ENCODE measurements around the gene ERICH6B. TPM values are rescaled to one million over a fixed set of nuclear protein-coding genes. Genes with fewer than 3 reads are reported as not detected.

ERICH6B gene
- total RNA-seq, 1 donor from 2014 or later: not detected

DNA sequence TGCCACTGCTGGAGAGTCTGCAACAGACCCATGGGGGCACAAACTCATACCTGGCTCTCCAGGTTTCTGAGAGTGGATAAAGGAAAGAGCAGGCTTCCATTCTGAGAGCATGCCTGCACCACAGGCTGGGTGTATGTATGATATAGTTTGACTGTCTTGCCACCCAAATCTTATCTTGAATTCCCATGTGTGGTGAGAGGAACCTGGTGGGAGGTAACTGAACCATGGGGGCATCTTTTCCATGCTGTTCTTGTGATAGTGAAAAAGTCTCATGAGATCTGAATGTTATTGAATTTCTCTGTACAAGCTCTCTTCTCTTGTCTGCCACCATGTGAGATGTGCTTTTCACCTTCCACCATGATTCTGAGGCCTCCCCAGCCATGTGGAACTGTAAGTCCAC is 50.2 kb downstream of the ERICH6B start:
- no peaks in the 10 kb centered on the region for H3K36me3 ChIP-seq (ENCODE audit: control insufficient read depth, insufficient read depth, low read length)
- DNase-seq (ENCODE audit: low read depth): no peak
- no peak overlapping the region for H3K4me3 ChIP-seq (ENCODE audit: low read depth, low read length)
- TF ChIP-seq, protein P1, sequence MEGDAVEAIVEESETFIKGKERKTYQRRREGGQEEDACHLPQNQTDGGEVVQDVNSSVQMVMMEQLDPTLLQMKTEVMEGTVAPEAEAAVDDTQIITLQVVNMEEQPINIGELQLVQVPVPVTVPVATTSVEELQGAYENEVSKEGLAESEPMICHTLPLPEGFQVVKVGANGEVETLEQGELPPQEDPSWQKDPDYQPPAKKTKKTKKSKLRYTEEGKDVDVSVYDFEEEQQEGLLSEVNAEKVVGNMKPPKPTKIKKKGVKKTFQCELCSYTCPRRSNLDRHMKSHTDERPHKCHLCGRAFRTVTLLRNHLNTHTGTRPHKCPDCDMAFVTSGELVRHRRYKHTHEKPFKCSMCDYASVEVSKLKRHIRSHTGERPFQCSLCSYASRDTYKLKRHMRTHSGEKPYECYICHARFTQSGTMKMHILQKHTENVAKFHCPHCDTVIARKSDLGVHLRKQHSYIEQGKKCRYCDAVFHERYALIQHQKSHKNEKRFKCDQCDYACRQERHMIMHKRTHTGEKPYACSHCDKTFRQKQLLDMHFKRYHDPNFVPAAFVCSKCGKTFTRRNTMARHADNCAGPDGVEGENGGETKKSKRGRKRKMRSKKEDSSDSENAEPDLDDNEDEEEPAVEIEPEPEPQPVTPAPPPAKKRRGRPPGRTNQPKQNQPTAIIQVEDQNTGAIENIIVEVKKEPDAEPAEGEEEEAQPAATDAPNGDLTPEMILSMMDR (IDR thresholded peaks at IDR 0.05; ENCODE audit: insufficient read depth, low read length, severe bottlenecking): no peak
- no peaks in the 10 kb centered on the region for H3K27me3 ChIP-seq (ENCODE audit: control insufficient read depth, insufficient read depth, low read length)
- FAIRE-seq: peak; percentile 7

DNA sequence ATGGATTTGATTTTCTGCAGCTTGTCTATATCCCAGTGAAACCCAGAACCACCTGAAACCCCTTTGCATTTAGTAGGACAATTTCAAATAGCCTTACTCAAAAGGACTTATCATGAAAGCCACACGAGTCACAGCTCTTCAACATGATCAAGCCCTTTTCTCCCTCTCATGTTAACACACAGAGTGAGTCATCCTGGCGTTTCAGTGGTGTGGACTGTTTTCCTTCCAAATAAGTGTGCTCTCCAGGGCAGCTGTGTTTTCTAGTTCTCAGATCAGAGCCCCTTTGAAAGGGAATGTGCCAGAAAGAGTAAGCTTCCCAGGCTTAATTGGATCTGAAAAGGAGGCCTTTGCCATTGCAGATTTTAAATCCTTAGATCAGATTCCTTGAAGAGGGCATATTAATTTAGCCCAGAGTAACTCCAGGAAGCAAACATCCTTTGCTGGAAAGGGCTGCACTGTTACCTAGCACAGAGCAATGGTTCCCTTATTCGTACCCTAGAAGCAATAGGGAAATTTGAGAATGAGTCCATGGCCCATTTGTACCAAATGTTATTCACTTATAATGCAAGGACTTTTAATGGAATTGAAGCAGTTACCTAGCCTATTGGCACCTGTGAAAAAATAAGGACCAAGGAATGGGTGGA is 51.3 kb downstream of the ERICH6B start:
- DNase-seq (ENCODE audit: low read depth) (peak; percentile 76), FAIRE-seq (no peak)

GRCh38 chr13:45554604-45555109 is 60.9 kb downstream of the ERICH6B start:
- Histone ChIP-seq H3K36me3 (ENCODE audit: control insufficient read depth, insufficient read depth, low read length) (no peaks in the 10 kb centered on the region), H3K27me3 (ENCODE audit: control insufficient read depth, insufficient read depth, low read length) (no peaks in the 10 kb centered on the region), H3K4me3 (ENCODE audit: low read depth, low read length) (no peak overlapping the region)
- DNase-seq (ENCODE audit: low read depth) (no peak), FAIRE-seq (no peak)
- TF ChIP-seq, protein P1 (IDR thresholded peaks at IDR 0.05; ENCODE audit: insufficient read depth, low read length, severe bottlenecking): no peak

More for the DNA sequence above, 51.3 kb downstream of the ERICH6B start:
- Histone ChIP-seq H3K4me3 (ENCODE audit: low read depth, low read length) (no peak overlapping the region), H3K27me3 (ENCODE audit: control insufficient read depth, insufficient read depth, low read length) (no peaks in the 10 kb centered on the region), H3K36me3 (ENCODE audit: control insufficient read depth, insufficient read depth, low read length) (no peaks in the 10 kb centered on the region)
- TF ChIP-seq, protein P1 (IDR thresholded peaks at IDR 0.05; ENCODE audit: insufficient read depth, low read length, severe bottlenecking): no peak

- no peak for FAIRE-seq
- H3K36me3 ChIP-seq (ENCODE audit: control insufficient read depth, insufficient read depth, low read length): no peaks in the 10 kb centered on the region
- no peak overlapping the region for H3K4me3 ChIP-seq (ENCODE audit: low read depth, low read length)
- no peak for DNase-seq (ENCODE audit: low read depth)
- TF ChIP-seq, protein P1 (IDR thresholded peaks at IDR 0.05; ENCODE audit: insufficient read depth, low read length, severe bottlenecking): no peak
- peaks cover 2% of the 10 kb centered on the region for H3K27me3 ChIP-seq (ENCODE audit: control insufficient read depth, insufficient read depth, low read length)
Observed at GRCh38 chr13:45548281-45548680, 67.3 kb downstream of the ERICH6B start.

DNA sequence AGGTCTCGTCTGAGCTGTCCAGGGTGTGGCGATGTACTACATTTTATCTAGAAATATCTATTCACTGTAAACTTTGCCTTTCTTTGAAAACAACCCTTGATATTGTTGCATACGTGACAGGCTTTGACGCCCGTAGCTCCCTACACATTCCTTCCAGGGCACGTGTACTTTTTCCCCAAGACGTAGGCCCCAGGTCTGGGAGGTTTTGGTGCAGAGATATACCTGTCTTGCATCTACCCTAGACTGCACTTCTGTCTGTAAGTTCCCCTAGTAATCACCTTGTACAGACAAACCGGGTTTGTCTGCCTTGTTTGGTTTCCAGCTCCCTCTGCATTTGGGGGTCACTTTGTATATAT is 69.2 kb downstream of the ERICH6B start:
- DNase-seq (ENCODE audit: low read depth): no peak
- TF ChIP-seq, protein P1 (IDR thresholded peaks at IDR 0.05; ENCODE audit: insufficient read depth, low read length, severe bottlenecking): no peak
- H3K27me3 ChIP-seq (ENCODE audit: control insufficient read depth, insufficient read depth, low read length): peaks cover 2% of the 10 kb centered on the region
- no peak overlapping the region for H3K4me3 ChIP-seq (ENCODE audit: low read depth, low read length)
- H3K36me3 ChIP-seq (ENCODE audit: control insufficient read depth, insufficient read depth, low read length): no peaks in the 10 kb centered on the region
- FAIRE-seq: no peak
